AML-193 (cell line): ENCODE measurements around the gene NXF2B.
"Not testable (repeated sequence)": the region's sequence is repeated elsewhere in the genome, so short reads cannot be mapped to it uniquely, and the experiment has no call there.

Source experiments
- DNase-seq, 2 experiments: peaks; one replicate each; lab custom pipeline; 2025; lab: John Stamatoyannopoulos, UW

Gene NXF2B

GRCh38 chrX:102439908-102440307 is at the start of gene NXF2B:
TSS of gene NXF2B (minus strand) at chrX:102440008. CDS start at chrX:102380036, 59,972 bp downstream.
- not testable (repeated sequence) for DNase-seq

- not testable (repeated sequence) for DNase-seq
Measured at GRCh38 chrX:102478765-102479164, 39.0 kb upstream of the NXF2B start.

GRCh38 chrX:102471762-102472220 is 32.0 kb upstream of the NXF2B start, which contains the start of gene TCP11X2:
TSS of gene TCP11X2 (minus strand) at chrX:102471812.
- not testable (repeated sequence) for DNase-seq

GRCh38 chrX:102470215-102470614 is 30.4 kb upstream of the NXF2B start:
- DNase-seq = not testable (repeated sequence)

GRCh38 chrX:102458615-102459014 is 18.8 kb upstream of the NXF2B start:
- not testable (repeated sequence) for DNase-seq

- DNase-seq = not testable (repeated sequence)
Measured at GRCh38 chrX:102414493-102414892, 25.3 kb downstream of the NXF2B start.

GRCh38 chrX:102345916-102346315 is 93.9 kb downstream of the NXF2B start:
- no peak for DNase-seq

GRCh38 chrX:102341867-102342266 is 97.9 kb downstream of the NXF2B start:
- no peak for DNase-seq

GRCh38 chrX:102339312-102340298 is 100.2 kb downstream of the NXF2B start:
- no peak for DNase-seq

GRCh38 chrX:102338162-102338561 is 101.6 kb downstream of the NXF2B start:
- no peak for DNase-seq
